Stimulated activated CD4-positive, alpha-beta T cell treated with anti-CD3 and anti-CD28 coated beads, Interleukin-2, amount 100 ng/mL, for 48 hours (primary cell): ENCODE results near the gene KIF18A.
"Not testable (repeated sequence)": the region's sequence is repeated elsewhere in the genome, so short reads cannot be mapped to it uniquely, and the experiment has no call there.

ENCODE experiments used
- DNase-seq, 2 donors: peaks; one replicate each; pipeline ENCODE4 v3.0.0-alpha.2; 2020

The KIF18A gene

DNA sequence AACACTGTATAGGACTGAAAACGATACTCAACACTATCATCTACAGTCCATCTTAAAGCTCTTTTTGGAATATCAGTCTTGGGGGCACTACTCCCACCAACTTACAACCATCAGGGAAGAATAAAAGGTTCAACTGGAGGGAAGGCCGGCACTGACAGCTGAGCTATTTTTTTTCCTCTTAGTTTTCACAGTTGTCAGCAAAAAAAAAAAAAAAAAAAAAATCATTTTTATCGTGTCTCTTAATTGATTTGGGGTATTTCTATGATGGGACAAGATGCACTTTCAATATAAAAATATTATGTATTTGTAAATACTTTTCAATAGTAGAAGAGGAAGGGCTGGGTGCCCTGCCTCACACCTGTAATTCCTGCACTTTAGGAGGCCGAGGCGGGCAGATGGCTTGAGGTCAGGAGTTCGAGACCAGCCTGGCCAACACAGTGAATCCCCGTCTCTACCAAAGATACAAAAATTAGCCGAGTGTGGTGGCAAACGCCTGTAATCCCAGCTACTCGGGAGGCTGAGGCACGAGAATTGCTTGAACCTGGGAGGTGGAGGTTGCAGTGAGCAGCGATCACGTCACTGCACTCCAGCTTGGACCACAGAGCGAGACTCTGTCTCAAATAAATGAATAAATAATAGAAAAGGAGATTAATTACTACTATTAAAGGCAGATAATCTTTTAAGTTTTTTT, 1.5 kb downstream of the KIF18A start:
- no peak for DNase-seq

- DNase-seq = no peak
These were observed 2.1 kb downstream of the KIF18A start for GRCh38 chr11:28105869-28106268.

GRCh38 chr11:28104984-28105383, 3.0 kb downstream of the KIF18A start:
- no peak for DNase-seq

DNA sequence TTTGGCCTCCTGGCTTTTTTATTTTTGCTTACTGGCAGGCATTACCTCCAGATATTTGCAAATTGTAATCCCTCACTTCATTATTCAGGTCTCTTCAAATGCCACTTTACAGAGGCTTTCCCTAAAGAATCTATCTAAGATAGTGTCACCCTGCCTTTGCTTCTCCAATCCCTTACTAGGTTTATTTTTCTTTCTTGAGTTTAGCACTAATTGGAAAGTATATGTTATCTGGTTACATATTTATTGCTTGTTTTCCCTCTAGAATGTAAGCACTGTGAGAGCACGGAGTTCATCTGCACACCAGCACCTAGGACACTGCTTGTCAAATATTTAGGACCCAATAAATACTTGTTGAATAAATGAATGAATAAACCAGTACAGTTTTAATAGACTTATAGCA, 3.5 kb downstream of the KIF18A start:
- DNase-seq = no peak

DNA sequence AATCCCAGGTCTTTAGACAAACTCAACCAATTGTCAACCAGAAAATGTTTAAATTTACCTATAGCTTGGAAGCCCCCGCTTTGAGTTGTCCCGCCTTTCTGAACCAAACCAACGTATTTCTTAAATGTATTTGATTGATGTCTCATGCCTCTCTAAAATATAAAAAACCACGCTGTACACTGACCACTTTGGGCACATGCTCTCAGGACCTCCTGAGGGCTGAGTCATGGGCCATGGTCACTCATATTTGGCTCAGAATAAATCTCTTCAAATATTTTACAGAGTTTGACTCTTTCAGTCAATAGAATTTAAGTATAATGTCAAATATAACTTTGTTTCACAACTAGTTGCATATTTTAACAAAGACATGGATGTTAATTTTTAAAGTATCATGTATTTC, 5.7 kb downstream of the KIF18A start:
- DNase-seq = not testable (repeated sequence)

- no peak for DNase-seq
These were observed 7.3 kb downstream of the KIF18A start for GRCh38 chr11:28100665-28101064.

DNA sequence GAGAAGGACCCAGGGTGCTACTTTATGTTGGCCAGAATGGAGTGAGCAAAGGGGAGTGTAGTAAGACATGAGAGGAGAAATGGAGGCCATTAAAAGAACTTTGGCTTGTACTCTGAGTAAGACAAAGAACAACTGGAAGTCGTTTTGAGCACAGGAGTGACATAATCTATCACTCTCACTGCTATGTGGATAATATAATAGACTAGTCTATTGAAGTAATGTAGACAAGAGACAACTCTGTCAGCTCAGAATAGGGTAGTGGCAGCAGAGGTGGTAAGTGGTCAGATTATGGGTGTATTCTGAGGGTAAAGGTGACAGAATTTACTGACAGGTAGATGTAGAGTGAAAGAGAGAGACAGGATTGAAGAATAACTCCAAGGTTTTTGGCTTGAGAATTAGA, 8.2 kb downstream of the KIF18A start:
- DNase-seq = no peak

DNA sequence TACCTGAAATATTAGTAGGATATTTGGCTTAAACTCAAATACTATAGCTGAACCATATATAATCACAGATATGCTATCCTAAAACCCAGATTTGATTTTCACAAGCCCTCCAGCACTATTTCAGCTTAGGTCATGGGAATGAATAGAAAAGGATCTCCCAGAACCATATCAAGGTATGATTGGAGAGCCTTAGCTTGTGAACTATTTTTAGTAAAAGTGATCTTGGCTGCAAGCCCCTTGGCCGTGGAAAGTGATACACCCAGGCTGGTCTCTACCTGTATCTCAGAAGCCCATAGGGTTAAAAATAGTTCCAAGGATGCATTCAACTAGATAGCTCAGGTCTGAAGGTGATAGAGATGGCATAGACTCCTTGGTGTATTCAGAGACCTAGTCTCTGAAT, 9.7 kb downstream of the KIF18A start:
- no peak for DNase-seq

GRCh38 chr11:28092786-28093185, 15.2 kb downstream of the KIF18A start:
- no peak for DNase-seq

GRCh38 chr11:28090052-28090749, 17.8 kb downstream of the KIF18A start:
- DNase-seq = no peak

DNA sequence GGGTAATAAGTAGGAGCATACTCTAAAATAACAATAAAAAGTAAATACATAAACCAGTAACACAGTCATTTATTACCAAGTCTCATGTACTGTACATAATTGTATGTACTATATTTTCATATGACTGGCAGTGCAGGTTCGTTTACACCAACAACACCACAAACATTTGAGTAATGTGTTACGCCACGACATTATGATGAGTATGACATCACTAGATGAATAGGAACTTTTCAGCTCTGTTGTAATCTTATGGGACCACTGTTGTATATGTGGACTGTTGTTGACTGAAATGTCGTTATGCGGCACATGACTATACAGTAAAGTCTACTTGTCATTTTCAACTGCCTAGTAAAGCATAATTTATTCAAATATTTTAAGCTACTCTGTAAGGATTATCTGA, 18.6 kb downstream of the KIF18A start:
- DNase-seq = no peak

DNA sequence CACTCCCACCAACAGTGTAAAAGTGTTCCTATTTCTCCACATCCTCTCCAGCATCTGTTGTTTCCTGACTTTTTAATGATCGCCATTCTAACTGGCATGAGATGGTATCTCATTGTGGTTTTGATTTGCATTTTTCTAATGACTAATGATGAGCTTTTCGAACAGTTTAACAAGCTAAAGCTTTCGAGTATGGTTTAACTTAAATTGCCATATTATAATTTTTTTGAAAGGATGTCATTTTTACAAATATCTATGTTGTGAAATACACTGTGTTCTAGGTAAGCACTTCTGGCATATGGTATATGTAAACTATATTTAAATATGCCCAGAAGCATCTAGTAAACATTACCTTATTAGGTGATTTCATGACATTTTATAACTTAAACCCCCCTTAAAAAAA, 20.3 kb downstream of the KIF18A start:
- DNase-seq = not testable (repeated sequence)

GRCh38 chr11:28087192-28087591, 20.8 kb downstream of the KIF18A start:
- not testable (repeated sequence) for DNase-seq

- DNase-seq = no peak
These were observed 21.4 kb downstream of the KIF18A start for GRCh38 chr11:28086569-28086968.

DNA sequence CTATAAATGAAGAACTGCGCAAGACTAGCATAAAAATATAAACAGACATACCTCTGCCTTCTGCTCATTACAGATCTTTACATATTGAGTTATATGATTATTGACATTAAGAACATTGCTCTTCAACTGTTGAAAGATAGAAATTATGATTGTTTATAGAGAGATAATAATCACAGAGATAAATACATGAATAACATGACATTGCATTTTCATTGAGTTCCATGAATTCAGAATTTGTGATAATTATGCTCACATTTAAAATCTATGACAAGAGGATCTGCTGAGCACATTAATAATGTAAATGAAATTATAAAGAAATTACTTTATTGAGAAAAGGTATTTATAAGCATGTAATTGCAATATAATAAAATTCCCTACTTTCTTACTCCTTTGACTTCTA, 24.8 kb downstream of the KIF18A start:
- no peak for DNase-seq

- no peak for DNase-seq
These were observed 30.4 kb downstream of the KIF18A start for GRCh38 chr11:28077521-28077920.

DNA sequence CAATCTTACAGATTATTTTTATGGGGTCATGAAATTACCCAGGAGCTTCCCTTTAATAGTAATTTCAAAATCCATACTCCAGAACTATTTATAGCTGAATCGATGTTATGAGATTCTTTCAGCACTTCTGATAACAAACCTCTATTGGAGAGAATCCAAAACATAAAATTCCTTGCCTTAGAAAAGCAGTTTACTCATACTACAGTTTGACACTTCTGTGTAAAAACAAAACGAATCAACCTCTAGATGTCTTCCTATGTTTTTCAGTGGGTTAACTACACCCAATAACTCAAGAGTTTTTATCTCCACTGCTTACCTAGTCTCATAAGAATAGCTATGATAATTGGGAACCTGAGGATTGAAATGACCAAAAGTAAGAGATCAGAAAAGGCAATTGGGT, 35.6 kb downstream of the KIF18A start:
- DNase-seq = no peak

DNA sequence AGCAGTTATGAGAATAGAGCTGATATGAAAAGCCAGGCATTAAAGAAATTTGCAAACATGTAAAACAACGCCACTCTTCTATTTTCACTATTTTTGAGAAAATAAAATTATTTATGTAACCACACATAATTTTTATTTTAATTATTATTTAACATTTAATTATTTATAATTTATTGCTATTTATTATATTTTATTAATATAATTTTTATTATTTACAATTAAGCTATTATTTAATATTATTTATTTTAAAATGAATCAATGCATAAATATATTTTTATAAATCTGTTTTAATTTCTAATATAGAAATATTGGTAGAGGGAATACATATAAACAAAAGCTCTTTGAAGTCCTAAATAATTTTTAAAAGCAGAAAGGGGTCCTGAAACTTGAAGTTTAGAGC, 36.7 kb downstream of the KIF18A start:
- no peak for DNase-seq

- DNase-seq = no peak
These were observed 49.6 kb downstream of the KIF18A start for GRCh38 chr11:28058333-28058732.

DNA sequence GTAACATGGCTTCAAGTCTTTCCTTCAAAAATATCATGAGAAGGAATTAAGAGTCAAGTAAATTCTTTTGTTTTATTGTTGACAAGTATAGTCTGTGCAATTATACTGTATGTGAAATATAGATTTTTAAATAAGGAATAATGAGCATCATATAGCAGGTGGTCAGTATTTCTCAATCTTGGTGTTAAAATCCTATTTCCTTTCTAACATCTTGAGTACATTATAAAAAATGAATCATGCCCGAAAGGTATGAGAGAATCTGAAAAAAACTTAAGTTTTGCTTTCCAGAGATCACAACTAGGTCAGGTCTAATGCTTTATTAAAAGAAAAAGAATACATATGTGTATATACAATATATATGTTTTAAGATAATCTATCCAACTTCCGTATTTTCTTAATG, 53.1 kb downstream of the KIF18A start:
- DNase-seq = no peak

DNA sequence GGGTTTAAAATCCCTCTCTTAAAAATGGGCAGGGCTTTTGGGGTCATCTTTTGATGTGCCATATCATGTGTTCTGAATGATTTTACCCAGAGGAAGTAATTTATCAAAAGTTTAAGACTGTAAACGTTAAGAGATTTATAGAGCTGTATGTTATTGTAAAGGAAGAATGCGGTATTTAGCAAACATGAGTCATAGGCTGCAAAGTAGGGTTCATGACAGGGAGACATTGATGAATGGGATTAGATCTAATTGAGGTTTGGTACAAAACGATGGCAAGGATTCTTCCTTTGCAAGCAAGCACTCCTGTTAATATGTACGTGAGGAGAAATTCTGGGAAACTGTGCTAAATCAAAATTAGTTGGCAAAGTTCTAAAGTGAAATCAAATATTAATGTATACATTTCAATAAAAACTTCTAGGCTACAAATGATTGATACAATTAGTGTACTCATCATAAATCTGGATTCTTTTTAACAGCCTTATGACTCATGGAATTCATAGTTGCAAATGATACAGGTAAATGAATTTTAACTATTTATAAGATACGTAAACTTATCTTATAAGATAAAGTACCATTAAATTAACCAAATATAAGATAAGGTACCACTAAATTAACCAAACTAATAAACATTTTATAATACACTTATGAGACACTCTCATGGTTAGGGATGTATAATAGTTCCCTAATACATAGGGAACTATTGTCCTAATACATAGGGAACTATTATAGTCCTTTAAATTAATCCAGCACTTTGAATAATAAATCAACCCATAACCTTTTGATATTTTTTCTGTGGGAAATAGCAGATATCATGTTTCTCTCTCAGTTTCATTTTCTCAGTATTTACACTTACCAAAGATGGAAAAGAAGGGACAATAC, 58.4 kb downstream of the KIF18A start:
- DNase-seq = no peak

GRCh38 chr11:28048812-28049211, 59.1 kb downstream of the KIF18A start:
- no peak for DNase-seq

DNA sequence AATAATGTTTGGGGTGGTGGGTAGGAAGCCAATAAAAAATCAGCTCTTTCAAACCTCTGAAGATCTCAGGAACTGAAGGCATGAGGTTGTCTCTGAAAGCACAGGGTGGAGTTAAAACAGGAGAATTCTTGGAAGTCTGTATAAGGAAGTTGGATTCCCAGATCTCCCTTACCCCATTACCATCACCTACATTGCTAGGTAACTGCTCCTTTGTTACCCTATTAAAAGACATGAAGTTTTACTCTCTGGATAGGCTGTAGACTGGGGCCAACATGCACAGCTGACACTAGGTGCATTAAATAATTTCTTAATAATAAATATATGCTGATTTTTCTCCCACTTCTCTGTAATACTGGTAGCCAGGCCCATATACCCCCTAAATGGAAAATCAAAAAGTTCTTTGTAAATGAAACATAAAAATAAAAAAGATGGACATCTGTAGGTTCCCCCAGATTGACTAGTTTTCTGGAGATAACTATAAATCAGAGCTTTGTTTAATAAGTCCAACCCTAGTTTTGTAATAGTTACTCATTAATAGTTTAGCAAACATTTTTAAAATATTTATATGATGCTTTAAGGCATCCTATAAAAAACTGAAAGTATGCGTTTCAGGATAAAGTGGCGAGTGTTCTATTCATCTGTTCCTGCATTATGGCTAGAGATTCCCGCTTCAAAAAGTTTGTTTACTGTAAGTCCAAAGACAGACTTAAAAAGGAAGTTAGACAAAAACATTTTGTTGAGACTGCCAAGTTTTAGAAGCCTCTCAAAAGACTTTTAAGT, 63.8 kb downstream of the KIF18A start:
- no peak for DNase-seq
